Fibroblast of skin of abdomen (primary cell): Measurements from ENCODE around the gene ETV1.

Source experiments
- DNase-seq: peaks from one replicate; pipeline ENCODE4 v3.0.0-alpha.2; 2013

The ETV1 gene

GRCh38 chr7:13986208-13986607 is 3.3 kb downstream of the ETV1 start:
- no peak for DNase-seq

GRCh38 chr7:13984831-13985685 is 4.4 kb downstream of the ETV1 start:
- no peak for DNase-seq

DNA sequence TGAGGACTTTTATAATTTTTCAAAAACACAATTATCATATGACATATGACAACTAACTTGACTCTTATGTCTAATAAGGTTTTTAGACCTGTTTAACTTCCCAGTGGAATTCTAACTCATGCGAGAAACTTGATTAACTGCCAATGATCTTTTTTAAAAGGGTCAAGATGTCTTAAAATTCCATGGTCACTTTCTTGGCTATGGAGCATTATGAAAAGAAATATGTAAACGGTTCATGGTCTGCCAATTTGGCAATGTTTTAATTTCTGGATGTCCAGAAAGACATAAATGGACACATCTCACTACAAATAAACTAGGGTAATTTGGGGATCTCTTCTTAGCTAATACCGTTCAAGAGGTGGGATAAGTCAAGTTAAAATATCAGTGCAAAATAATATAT is 5.4 kb downstream of the ETV1 start:
- DNase-seq: no peak

- DNase-seq: no peak
Measured at GRCh38 chr7:13982940-13983677, 6.4 kb downstream of the ETV1 start.

DNA sequence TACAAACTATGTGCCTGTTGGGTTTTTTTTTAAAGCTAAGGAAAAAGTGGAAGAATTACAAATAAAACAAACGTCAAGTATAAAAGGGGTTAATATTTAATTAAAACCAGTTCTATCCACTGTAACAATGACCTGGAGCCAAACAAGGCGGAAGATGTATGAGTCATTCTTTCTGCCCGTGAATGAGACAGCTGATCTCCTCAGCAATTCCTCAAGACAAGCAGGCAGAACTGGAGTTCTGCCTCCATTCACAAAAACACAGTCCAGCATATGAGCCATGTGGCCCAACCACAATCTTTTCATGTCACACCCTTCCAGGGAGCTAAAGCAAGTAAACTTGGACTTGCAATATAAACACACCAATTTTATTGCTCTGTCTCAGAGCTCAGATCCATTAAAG is 8.4 kb downstream of the ETV1 start:
- peak; percentile 97 for DNase-seq

DNA sequence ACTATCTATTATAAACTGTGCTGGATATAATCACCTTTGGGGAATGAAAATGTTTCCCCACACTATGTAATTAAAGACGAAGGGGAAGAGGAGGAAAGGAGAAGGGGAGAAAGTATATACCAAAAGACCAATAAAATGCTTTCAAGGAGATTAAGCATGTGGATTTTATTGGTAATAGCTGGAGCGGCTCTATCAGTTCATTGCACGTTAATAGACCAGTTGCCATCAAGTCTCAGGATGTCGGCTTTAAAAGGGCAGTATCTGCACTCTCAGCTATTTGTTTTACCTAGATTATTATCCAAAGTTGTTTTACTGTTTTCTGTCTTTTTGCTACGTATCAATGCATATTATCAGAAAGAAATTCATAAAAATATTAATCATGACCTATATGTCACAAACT is 9.0 kb downstream of the ETV1 start:
- DNase-seq: no peak

- DNase-seq: peak; percentile 38
Measured at GRCh38 chr7:13979671-13980435, 9.6 kb downstream of the ETV1 start.

DNA sequence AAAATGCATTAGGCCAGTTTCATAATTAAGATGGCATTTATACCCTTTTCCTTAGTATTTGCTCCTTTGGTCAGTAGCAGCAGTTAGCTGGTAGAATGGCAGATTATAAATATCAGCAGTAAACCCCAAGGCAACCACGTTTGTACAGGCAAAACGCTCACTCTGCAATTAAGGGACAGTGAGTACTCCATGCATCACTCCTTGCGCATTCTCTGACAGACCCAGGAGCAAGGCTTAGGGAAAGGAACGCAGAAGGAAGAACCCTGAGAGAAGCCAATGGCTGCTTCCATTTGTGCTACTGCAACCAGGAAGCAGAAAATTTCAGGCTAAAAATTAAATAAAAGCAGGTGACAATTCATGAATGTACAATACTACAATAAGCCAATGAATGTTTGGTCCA is 12.9 kb downstream of the ETV1 start:
- DNase-seq: no peak

- DNase-seq: no peak
Measured at GRCh38 chr7:13965077-13965476, 24.4 kb downstream of the ETV1 start.

DNA sequence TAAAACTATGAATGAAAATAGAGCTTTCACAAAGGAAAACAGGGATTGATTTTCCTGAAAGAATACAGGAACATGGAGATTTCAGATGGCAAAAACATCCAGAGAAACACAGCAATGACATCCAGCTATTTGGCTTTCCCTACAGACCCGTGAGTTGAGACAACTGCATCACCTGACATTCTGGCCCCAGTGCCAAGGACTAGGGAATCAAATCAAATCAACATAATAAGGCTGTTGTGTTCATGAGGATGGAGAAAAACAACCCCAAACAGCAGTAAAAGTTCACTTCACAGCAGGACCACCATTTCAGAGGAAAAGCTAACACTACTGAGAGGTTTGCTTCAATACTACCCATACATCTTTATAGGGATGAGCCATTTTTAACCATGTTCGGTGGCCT is 25.5 kb downstream of the ETV1 start:
- DNase-seq: no peak

DNA sequence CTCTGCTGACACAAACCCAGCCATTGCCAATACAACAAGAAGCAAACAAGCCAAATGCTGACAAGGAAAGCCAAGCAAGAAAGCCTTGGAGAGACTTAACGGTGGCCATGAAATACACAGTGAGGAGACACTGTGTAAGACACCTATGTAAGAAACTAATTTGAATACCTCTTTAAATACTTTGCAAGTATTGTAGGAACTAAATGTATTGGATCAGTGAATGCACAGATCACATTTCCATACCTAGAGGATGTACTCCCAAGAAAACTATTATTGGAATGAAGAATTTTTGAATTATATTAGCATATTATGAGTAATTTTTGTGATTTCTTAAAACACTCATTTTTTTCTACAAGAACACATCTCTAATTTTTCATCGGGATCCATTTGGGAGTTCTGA is 34.0 kb downstream of the ETV1 start:
- no peak for DNase-seq

DNA sequence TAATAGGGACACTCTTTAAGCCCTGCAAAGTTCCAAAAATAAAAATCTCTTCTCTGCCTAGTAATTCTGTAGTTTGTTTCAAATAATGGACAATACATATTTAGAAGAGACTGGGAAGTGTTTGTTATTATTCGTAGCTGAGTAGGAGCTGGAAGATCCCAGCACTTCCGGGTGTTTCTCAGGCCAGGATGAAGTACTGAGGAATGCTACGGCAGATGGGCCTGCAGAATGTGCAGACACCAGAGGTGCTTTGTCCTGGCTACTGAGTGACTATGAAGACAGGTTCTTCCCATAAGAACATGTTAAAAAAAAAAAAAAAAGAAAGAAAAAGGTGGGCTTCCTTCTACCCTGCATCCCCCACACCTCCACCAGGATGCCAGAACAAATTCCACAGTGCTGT is 36.1 kb downstream of the ETV1 start:
- DNase-seq: no peak

DNA sequence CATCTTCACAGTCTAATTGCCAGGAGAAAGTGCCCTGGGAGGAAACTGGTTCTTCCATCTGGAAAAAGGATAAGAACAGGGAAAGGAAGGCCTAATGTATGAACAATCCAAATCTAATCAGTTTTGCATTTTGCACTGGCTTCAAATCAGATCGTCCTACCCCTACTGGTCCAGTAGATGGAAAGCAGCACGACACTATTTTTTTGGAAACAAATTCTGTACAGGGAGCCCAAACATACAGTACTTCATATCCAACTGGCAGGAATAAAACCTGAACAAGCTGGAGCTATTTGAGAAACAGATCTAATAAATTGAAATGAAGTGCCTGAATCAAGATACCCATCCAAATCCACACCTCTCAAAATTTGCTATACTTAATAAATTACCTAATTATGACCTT is 36.5 kb downstream of the ETV1 start:
- DNase-seq: no peak

- DNase-seq: no peak
Measured at GRCh38 chr7:13949939-13950338, 39.5 kb downstream of the ETV1 start.

- DNase-seq: no peak
Measured at GRCh38 chr7:13949445-13949844, 40.0 kb downstream of the ETV1 start.

- no peak for DNase-seq
Measured at GRCh38 chr7:13948019-13948801, 41.3 kb downstream of the ETV1 start.

GRCh38 chr7:13947535-13947934 is 41.9 kb downstream of the ETV1 start:
- no peak for DNase-seq

DNA sequence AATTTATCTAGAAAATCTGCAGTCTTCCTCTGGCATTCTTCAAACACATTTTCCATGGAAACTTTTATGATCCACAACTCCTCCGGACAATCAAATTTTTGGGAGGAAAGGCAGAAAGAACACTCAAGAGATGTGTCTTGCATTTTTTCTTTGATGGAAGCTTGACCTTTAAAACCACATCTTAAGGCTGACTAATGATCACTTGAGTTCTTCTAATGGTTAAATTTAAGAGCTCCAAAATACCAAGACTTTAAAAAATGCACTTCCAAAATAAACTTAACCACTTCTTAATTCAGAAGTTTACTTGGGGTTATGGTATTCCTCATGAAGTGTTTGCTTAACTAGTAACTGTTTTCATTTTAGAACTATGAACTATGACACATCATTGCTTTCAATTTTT is 43.3 kb downstream of the ETV1 start:
- DNase-seq: peak; percentile 65

DNA sequence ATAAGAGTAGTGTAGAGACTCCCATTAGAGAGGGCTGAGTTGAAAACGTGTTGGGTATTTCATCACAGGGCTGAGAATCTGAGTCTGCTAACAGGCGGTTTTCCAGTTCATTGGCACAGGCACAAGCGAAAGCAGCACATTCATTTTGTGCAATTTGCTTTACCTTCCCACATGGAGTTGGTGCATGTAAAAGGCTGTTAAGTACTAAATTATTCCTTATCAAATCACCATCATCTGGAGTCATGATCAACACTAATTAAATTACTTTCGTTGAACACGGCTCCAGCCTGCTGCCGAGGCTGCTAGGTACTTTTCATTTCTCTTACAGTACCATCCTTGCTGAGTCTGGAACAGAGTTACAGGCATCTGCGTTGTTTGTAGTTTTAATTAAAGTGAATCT is 43.8 kb downstream of the ETV1 start:
- peak; percentile 24 for DNase-seq

GRCh38 chr7:13933536-13933935 is 55.9 kb downstream of the ETV1 start:
- DNase-seq: no peak

- DNase-seq: no peak
Measured at GRCh38 chr7:13933091-13933490, 56.4 kb downstream of the ETV1 start.

DNA sequence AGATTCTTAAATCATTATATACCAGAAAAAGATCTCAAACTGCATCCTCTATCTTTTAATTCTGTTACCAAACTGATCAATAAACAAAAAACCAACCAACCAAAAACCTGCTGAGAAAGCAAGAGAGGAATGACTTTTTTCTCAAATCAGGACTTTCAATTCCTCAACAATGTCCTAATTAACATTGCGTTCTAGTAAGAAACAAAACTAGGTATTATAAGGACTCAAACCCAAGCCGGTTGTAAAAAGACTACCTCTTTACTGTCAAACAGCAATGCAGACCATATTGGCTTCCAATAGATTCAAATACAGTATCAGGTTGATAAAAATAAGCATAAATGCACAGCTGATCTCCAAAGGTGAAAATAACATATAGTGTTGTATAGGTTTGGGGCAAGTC is 57.3 kb downstream of the ETV1 start:
- DNase-seq: no peak

- no peak for DNase-seq
Measured at GRCh38 chr7:13921062-13921461, 68.4 kb downstream of the ETV1 start.
